K562 (cell line): Measurements from ENCODE around the gene ZNF689.

Experiments used
- JUN ChIP-seq, 2 experiments: sonication (generic) in 1 of 2; formaldehyde crosslinking in 1 of 2; IDR thresholded peaks; 2 replicates each; pipeline versions ENCODE4 v1.6.1 to v1.8.0; 2012 to 2022; ENCODE audit warnings: borderline replicate concordance in 2 of 2, mild to moderate bottlenecking in 2 of 2, improper control_type of control experiment in 1 of 2, low read depth in 1 of 2, low read length in 1 of 2, missing genetic modification reagents in 1 of 2
- RBBP5 ChIP-seq: fragments of 200-600 bp; sonication (generic); IDR thresholded peaks from 2 replicates; pipeline ENCODE4 v1.6.1; 2012; ENCODE audit warnings: borderline replicate concordance, mild to moderate bottlenecking, low read length, control low read depth, inconsistent platforms; ENCODE audit not compliant: insufficient read depth, poor library complexity, severe bottlenecking
- TF ChIP-seq, protein P1 (sequence below), 3 experiments: IDR thresholded peaks in 2 of 3; conservative IDR thresholded peaks in 1 of 3; 2 replicates each; pipeline ENCODE4 v1.5.1; 2011 to 2012; ENCODE audit warnings: low read length in 3 of 3, mild to moderate bottlenecking in 3 of 3, control low read depth in 2 of 3, improper control_type of control experiment in 1 of 3, inconsistent platforms in 1 of 3, low read depth in 1 of 3, mixed read lengths in 1 of 3, moderate library complexity in 1 of 3; ENCODE audit not compliant: insufficient read depth in 2 of 3

DNA sequence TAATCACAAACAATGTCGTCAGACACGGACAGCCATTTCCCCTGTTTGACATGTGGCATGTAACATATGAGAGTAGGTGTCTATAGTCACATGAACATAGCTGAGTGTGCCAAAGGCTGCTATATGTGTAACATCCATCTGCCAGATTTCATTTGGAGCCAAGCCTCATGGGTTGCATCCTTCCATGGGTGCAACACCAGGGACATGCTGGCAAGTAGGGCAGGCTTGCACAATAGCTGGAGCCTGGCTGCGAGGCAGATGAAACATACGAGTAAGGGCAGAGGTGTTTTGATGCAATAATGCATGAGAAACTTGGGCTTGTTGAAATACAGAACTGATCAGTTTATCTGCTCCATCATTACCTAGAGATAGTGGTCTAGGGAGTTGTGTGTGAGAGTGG is 9.0 kb upstream of the ZNF689 start:
- TF ChIP-seq JUN (IDR thresholded peaks at IDR 0.05; ENCODE audit: borderline replicate concordance, low read depth, low read length) (no peak), JUN (CRISPR knock-in tag; IDR thresholded peaks at IDR 0.05; ENCODE audit: borderline replicate concordance) (no peak), RBBP5 (no peak)
- TF ChIP-seq, protein P1, sequence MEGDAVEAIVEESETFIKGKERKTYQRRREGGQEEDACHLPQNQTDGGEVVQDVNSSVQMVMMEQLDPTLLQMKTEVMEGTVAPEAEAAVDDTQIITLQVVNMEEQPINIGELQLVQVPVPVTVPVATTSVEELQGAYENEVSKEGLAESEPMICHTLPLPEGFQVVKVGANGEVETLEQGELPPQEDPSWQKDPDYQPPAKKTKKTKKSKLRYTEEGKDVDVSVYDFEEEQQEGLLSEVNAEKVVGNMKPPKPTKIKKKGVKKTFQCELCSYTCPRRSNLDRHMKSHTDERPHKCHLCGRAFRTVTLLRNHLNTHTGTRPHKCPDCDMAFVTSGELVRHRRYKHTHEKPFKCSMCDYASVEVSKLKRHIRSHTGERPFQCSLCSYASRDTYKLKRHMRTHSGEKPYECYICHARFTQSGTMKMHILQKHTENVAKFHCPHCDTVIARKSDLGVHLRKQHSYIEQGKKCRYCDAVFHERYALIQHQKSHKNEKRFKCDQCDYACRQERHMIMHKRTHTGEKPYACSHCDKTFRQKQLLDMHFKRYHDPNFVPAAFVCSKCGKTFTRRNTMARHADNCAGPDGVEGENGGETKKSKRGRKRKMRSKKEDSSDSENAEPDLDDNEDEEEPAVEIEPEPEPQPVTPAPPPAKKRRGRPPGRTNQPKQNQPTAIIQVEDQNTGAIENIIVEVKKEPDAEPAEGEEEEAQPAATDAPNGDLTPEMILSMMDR (IDR thresholded peaks at IDR 0.05 in 2 of 3, conservative IDR thresholded peaks at IDR 0.05 in 1 of 3; ENCODE audit: insufficient read depth in 2 of 3, low read depth in 1 of 3, low read length in 3 of 3), result no peak
